Esophagus squamous epithelium (tissue), 4 donors: ENCODE results near the gene HPGDS.

ENCODE experiments used
- POLR2A ChIP-seq, 4 donors: fragments of 450-650 bp; IDR thresholded peaks; one replicate each; pipeline ENCODE4 v1.6.1; 2017; ENCODE audit warnings: antibody characterized with exemption in 4 of 4, mild to moderate bottlenecking in 4 of 4, moderate library complexity in 3 of 4
- TF ChIP-seq, protein P1 (sequence below), 6 experiments: fragments of 450-650 bp in 4 of 6; fragments of 200-600 bp in 2 of 6; sonication (generic) in 2 of 6; IDR thresholded peaks; one replicate each; pipeline ENCODE4 v1.5.1; 2016 to 2019; ENCODE audit warnings: antibody characterized with exemption in 6 of 6, mild to moderate bottlenecking in 4 of 6, moderate library complexity in 4 of 6

- TF ChIP-seq, protein P1, sequence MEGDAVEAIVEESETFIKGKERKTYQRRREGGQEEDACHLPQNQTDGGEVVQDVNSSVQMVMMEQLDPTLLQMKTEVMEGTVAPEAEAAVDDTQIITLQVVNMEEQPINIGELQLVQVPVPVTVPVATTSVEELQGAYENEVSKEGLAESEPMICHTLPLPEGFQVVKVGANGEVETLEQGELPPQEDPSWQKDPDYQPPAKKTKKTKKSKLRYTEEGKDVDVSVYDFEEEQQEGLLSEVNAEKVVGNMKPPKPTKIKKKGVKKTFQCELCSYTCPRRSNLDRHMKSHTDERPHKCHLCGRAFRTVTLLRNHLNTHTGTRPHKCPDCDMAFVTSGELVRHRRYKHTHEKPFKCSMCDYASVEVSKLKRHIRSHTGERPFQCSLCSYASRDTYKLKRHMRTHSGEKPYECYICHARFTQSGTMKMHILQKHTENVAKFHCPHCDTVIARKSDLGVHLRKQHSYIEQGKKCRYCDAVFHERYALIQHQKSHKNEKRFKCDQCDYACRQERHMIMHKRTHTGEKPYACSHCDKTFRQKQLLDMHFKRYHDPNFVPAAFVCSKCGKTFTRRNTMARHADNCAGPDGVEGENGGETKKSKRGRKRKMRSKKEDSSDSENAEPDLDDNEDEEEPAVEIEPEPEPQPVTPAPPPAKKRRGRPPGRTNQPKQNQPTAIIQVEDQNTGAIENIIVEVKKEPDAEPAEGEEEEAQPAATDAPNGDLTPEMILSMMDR (IDR thresholded peaks at IDR 0.05) = no peak
- TF ChIP-seq POLR2A (IDR thresholded peaks at IDR 0.05) = no peak
Observed at GRCh38 chr4:94371290-94371689, 28.7 kb upstream of the HPGDS start.
